ENCODE results near the gene UBR2. TPM values are rescaled to one million over a fixed set of nuclear protein-coding genes. Genes with fewer than 3 reads are reported as not detected.

UBR2 gene
- total and polyA plus RNA-seq, 9 of the 15 experiments (the other 6 are each of a cell fraction or from before 2014, with no cell fraction given): 9.1 to 38.9 (median 23.4) TPM

GRCh38 chr6:42547407-42548329, 16.2 kb upstream of the UBR2 start (continued):
- TF ChIP-seq, protein P1, sequence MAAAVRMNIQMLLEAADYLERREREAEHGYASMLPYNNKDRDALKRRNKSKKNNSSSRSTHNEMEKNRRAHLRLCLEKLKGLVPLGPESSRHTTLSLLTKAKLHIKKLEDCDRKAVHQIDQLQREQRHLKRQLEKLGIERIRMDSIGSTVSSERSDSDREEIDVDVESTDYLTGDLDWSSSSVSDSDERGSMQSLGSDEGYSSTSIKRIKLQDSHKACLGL (CRISPR knock-in tag; IDR thresholded peaks at IDR 0.05; ENCODE audit: borderline replicate concordance, poor library complexity, severe bottlenecking): no peak
- TF ChIP-seq MEF2A (IDR thresholded peaks at IDR 0.05; ENCODE audit: control insufficient read depth, low read depth, low read length) (no peak; the same call in 1 of the 2 replicates), U2AF2 (optimal IDR thresholded peaks at IDR 0.05; ENCODE audit: low read depth, low read length) (no peak), SRSF3 (IDR thresholded peaks at IDR 0.05; ENCODE audit: insufficient read depth, low read length) (no peak), ZNF140 (CRISPR knock-in tag; IDR thresholded peaks at IDR 0.05) (no peak), ZFP91 (CRISPR knock-in tag; IDR thresholded peaks at IDR 0.05) (peak; percentile 76; the same call in 1 of the 2 replicates), ZNF583 (CRISPR knock-in tag; IDR thresholded peaks at IDR 0.05) (no peak), RFX7 (CRISPR knock-in tag; IDR thresholded peaks at IDR 0.05) (no peak), FOXA1 (IDR thresholded peaks at IDR 0.05; ENCODE audit: borderline replicate concordance) (no peak), TCF15 (CRISPR knock-in tag; IDR thresholded peaks at IDR 0.05) (no peak), SMC3 (conservative IDR thresholded peaks at IDR 0.05; ENCODE audit: insufficient read depth, low read depth, low read length) (peak; percentile 95), ZEB2 (IDR thresholded peaks at IDR 0.05) (peak; percentile 82), BRD9 (IDR thresholded peaks at IDR 0.05; ENCODE audit: low read depth, partially characterized antibody) (no peak), HSF4 (CRISPR knock-in tag; IDR thresholded peaks at IDR 0.05; ENCODE audit: borderline replicate concordance) (no peak), ZNF431 (CRISPR knock-in tag; IDR thresholded peaks at IDR 0.05) (no peak), STAT5B (CRISPR knock-in tag; IDR thresholded peaks at IDR 0.05) (no peak), NR3C1 (CRISPR knock-in tag; IDR thresholded peaks at IDR 0.05) (no peak), SRF (CRISPR knock-in tag; IDR thresholded peaks at IDR 0.05) (no peak), CTBP1 (IDR thresholded peaks at IDR 0.05; ENCODE audit: borderline replicate concordance) (peak; percentile 94), HCFC1 (IDR thresholded peaks at IDR 0.05; ENCODE audit: low read depth, low read length) (no peak), TEAD4 (IDR thresholded peaks at IDR 0.05; ENCODE audit: low read length) (peak; percentile 57), TEAD4 (CRISPR knock-in tag; IDR thresholded peaks at IDR 0.05; ENCODE audit: borderline replicate concordance) (no peak), SPI1 (IDR thresholded peaks at IDR 0.05; ENCODE audit: borderline replicate concordance, low read depth, low read length) (peak; percentile 83), ZNF586 (CRISPR knock-in tag; conservative IDR thresholded peaks at IDR 0.05) (no peak), MBD2 (IDR thresholded peaks at IDR 0.05; ENCODE audit: borderline replicate concordance, low read depth) (no peak), NCOA2 (IDR thresholded peaks at IDR 0.05; ENCODE audit: partially characterized antibody in 2 of 2) (no peak)
- TF ChIP-seq, protein P2, sequence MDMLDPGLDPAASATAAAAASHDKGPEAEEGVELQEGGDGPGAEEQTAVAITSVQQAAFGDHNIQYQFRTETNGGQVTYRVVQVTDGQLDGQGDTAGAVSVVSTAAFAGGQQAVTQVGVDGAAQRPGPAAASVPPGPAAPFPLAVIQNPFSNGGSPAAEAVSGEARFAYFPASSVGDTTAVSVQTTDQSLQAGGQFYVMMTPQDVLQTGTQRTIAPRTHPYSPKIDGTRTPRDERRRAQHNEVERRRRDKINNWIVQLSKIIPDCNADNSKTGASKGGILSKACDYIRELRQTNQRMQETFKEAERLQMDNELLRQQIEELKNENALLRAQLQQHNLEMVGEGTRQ (CRISPR knock-in tag; IDR thresholded peaks at IDR 0.05): peak; percentile 83
